T-helper 2 cell (primary cell): ENCODE measurements around the gene HNRNPM.
"Not testable (repeated sequence)": the region's sequence is repeated elsewhere in the genome, so short reads cannot be mapped to it uniquely, and the experiment has no call there.

Source experiments
- DNase-seq, 5 experiments: peaks; one replicate each; pipeline versions ENCODE4 v3.0.0 to v3.0.0-alpha.2; 2012 to 2022

HNRNPM gene

GRCh38 chr19:8429044-8429443, 15.7 kb upstream of the HNRNPM start:
- DNase-seq = no peak

DNA sequence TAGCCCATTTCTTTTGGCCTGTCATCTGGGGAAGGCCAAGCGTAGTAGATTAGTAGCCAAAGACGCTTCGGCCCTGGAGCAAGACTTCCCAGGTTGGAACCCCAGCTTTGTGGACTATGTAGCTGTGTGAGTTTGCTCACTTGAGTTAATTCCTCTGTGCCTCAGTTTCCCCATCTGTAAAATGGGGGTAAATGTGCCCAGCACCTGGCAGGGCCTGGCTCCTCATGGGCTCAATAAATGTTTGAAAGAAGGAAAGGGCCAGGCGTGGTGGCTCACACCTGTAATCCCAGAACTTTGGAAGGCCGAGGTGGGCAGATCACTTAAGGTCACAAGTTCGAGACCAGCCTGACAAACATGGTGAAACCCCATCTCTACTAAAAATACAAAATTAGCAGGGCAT, 14.9 kb upstream of the HNRNPM start:
- no peak for DNase-seq

DNA sequence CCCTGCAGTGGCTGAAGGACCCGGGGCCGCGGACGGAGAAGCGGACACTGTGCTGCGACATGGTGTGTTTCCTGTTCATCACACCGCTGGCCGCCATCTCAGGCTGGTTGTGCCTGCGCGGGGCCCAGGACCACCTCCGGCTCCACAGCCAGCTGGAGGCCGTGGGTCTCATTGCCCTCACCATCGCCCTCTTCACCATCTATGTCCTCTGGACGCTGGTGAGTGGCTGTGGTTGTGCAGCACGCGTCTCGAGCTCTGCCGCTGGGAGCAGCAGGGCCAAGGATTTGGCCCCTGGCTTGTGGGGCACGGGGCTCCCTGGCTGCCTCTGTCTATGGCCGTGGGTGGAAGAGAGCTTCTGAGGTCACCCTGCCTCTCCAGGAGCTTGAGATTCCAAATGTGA, 14.1 kb upstream of the HNRNPM start:
- DNase-seq = no peak

DNA sequence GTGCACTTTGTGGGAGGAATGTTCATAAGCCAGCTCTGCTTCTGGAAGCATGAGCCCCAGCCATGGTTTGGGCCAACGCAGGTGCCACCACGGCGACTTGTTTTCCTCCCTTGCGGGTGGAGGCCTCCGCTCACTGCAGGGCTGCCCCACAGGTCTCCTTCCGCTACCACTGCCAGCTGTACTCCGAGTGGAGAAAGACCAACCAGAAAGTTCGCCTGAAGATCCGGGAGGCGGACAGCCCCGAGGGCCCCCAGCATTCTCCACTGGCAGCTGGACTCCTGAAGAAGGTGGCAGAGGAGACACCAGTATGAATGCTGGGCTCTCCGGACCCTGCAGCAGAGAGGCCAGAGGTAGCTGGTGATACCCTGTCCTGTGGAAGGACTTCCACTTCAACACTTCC, 6.5 kb upstream of the HNRNPM start:
- DNase-seq = no peak

DNA sequence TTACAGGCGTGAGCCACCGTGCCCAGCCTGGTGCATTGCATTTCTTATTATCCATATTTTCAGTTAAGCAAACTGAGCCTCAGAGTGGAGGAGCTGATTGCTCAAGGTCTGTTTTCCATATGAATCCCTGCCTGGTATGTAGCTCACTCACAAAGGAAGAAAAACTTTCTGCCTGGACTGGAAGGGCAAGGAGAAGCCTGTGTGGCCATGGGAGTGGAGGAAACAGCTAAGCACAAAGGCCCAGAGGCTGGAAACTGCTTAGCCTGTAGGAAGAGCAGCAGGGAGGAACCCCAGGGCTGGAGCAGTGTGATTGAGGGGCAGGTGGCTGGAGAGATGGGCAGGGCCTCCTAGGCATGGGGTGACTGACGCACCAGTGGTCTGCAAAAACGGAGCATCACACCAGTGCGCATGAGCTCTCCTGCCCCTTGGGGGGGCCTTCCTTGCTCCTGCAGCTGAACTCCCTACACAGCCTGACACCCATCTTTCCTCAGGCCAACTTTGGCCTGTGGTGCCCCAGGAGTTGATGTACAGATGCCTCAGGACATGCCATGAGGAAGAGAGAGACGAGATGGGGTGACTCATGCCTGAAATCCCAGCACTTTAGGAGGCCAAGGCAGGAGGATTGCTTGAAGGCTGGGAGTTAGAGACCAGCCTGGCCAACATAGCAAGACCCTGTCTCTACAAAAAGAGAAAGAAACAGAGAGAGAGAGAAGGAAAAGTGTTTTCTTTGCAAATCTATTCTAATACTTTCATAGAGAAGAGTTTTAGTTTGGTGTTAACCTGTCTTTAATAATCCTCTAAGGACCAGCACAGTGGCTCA, 2.8 kb upstream of the HNRNPM start:
- DNase-seq = no peak

DNA sequence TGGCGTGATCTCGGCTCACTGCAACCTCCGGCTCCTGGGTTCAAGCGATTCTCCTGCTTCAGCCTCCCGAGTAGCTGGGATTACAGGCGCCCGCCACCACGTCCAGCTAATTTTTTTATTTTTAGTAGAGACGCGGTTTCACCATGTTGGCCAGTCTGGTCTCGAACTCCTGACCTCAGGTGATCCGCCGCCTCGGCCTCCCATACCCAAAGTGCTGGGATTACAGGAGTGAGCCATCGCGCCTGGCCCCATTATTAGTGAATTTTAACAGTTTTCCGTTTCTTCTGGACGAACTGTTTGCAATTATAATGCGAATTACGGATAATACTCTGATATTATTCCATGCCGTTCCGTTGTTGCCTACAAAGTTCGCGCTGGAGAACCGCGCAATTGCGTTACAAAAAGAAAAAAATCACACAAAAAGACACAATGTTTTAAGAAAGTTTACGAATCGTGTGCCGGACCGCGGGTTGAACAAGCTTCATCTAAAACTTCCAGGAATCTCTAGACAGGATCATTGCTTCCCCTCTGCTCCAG, 567 bp upstream of the HNRNPM start:
- DNase-seq = not testable (repeated sequence)

- peak; percentile 16 to 36 (median 31) for DNase-seq
Measured at GRCh38 chr19:8445488-8446001, 770 bp downstream of the HNRNPM start.

DNA sequence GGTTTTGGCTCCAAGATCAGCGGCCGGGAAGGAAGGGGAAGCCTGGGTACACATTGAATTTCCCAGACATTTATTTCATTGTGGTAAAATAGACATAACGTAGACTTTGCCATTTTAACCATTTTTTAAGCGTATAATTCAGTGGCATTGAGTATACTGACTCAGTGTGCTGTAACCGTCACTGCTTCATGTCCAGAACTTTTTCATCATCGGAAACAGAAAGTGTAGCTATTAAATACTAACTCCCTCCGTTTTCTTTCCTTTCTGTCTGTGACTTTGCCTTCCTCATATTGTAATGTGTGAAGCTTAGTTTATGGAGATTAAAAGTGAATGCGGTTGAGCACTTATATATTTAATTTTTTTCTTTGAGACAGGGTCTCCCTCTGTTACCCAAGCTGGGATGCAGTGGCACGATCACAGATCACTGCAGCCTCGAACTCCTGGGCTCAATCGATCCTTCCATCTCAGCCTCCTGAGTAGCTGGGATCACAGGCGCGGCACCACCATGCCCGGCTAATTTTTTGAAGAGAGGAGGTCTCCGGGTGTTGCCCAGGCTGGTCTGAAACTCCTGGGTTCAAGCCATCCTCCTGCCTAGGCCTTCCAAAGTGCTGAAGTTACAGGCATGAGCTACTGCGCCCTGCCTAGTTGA, 1.4 kb downstream of the HNRNPM start:
- DNase-seq = no peak

- peak in 1 of 5 experiments; percentile 40 for DNase-seq
Measured at GRCh38 chr19:8449830-8450229, 5.1 kb downstream of the HNRNPM start.

DNA sequence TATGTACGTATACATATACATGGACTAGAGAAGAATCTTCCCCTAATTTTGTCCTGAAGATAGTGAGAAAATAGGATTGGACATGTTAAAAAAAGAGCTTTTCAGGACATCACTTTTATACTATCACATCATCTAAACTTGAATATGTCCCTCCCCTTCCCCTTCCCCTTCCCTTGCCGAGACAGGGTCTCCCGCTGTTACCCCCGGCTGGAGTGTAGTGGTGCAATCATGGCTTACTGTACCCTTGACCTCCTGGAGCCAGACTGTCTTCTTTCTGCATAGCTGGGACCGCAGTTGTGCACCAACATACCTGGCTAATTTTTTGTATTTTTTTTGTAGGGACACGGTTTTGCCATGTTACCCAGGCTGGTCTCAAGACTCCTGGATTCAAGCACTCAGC, 6.6 kb downstream of the HNRNPM start:
- DNase-seq = no peak

DNA sequence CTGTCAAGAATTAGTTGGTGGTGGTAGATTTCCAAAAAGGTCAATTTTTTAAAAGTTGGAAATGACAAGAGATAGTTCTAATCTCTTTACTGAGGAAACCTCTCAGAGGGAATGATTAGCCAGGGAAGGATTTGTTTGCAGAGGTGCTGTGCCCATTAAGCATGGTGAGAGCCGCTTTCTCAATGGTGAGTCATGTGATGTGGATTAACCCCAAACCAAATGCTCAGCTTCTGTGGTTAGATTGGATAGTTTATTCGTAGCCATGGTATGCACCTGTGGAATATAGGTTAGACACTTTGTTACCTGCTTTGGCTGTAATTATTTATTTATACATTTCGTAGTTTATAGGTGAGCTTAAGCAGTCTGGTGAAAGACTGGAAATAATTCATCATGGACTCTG, 7.1 kb downstream of the HNRNPM start:
- no peak for DNase-seq

DNA sequence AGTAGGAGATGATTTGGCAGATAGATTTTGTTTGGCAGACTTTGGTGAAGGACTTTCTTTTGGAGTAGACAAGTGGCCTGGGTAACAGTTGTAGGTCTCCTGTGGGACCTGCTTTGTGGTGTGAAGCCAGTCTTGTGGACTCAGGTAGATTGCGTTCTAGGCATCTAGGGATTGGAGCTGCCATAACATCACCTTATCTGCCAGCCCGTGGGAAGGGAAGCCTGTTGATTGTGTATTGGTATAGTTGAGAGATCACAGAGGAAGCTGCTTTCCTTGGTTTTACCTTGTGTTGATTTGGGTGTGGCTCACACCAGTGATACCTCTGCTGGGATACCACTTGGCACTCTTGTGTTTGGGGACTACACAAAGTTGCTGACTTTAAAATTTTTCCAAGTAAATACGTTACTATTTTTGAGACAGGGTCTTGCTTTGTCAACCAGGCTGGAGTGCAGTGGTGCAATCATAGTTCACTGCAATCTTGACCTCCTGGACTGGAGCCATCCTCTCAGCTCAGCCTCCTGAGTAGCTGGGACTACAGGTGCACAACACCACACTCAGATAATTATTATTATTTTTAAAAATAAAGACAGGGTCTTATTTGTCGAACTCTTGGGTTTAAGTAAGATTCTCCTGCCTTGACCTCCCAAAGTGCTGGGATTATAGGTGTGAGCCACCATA, 7.8 kb downstream of the HNRNPM start:
- no peak for DNase-seq

DNA sequence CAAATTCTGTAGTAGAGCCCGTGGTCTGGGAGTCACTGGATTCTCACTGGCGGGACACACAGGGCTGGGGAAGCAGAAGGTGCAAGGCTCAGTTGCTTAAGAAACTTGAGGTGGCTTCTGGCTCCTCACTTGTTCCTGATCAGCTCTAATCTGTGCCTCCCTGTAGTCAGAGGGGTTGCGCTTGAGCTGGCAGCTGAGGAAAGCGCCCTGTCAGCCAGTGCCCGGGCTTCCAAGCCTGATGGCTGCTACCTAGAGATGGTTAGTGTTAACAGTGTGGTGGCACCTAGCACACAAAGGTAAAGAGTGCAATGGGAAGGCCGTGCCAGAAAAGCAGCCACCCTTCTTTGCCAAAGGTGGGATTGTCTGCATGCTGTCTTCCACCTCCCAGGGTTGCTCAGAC, 8.8 kb downstream of the HNRNPM start:
- DNase-seq = no peak

DNA sequence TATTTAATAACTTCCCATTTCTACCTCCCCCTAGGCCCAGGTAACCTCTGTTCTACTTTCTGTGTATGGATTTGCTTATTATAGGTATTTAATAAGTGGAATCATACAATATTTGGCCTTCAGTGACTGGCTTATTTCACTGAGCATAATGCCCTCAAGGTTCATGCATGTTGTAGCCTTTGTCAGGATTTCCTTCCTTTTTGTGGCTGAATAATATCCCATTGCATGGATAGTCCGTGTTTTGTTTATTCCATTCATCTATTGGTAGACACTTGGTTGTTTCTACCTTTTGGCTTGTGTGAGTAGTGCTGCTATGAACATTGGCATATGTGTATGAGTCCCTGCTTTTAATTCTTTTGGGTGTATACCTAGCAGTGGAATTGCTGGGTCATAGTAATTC, 9.4 kb downstream of the HNRNPM start:
- no peak for DNase-seq

- no peak for DNase-seq
Measured at GRCh38 chr19:8455018-8455417, 10.2 kb downstream of the HNRNPM start.

DNA sequence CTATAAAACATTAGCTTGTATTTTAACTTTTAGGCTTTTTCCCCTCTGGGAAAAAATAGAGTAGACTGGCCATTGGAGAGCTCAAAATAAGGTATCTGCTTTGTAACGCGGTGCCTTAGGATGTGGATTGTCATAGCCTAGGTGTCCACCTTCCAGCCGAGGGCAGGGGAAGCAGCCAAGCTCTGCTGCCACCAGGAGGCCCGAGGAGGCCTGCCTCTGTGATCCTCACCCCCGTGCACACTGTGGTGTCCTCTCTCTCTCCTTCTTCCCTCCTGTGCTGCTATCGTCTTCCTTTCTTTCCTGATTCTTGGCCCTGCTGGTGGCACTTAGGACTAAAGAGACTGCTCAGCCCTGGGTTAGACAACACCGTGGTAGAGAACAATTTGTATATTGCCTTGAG, 11.3 kb downstream of the HNRNPM start:
- DNase-seq = no peak

DNA sequence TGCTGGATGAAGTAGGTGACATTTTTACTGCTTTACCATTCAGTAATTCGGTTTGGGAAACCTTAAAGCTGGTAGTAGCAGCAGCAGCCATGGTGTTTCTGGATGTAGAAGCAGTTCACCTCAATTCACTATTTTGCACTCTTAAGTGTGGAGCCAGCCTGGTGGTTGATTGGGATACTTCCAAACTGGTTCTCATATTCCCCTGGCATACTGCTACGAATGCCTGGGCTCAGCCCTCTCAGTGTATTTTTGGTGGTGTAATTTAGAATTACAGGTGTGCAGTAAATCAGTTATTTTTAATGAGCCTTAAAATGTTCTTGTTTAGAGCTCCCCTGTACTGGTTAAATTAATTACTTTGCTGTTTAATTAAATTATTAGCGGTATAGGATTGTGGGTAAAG, 12.4 kb downstream of the HNRNPM start:
- DNase-seq = no peak

GRCh38 chr19:8457827-8458226, 13.1 kb downstream of the HNRNPM start:
- no peak for DNase-seq

DNA sequence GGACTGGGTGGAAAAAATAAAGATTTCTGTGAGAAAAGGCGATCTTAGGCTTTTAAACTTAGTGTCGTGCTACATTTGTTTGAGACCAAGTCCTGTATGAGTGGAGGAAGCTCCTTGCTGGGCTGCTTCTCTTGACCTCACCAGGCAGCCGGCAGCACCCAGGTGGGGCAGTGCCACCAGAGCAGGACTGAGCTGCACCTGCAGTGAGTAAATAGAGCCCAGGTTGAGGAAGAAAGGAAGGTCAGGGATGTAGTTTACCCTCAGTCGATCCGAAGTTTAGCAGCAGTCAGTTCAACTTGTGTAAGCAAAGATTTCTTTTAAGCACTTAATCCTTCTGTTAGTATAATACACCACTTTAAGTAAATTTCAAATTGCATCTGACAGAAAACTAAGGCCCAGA, 13.6 kb downstream of the HNRNPM start:
- DNase-seq = no peak

GRCh38 chr19:8459095-8459494, 14.3 kb downstream of the HNRNPM start:
- no peak for DNase-seq

GRCh38 chr19:8459520-8460270, 14.9 kb downstream of the HNRNPM start:
- no peak for DNase-seq

DNA sequence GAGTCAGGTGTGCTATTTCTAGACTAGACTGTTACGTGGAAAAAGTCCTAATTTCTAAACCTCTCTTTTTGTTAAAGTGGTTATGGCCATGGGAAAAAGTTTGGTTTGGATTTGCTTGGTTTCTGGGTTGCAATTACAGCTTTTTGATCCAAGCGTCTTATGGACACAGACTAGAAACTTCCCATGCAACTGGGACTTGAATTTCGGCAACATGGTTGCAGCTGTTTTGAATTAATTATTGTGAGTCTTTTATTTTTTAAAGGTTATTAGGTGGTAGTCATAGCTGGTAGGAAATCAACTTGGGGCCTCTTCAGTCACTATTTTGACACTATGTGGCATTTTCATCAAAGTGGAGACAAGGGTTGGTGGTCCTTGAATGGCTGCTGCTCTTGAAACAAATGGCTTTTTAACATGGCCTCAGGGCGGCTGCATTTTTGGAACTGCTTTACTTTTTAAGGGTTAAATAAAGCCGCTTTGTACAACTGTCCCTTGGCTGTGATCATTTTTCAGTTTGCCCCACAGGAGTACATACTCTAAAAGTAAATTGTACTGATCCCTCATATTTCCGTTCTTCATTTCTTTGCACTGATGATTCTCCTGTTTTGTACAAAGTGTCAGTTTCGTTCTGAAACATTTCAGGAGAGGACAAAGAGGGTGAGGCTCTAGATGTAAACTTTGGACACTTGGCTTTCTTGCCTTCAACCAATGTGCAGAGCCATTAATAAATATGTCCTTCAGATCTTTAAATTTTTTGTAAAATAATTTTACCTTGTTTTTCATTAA, 15.9 kb downstream of the HNRNPM start:
- DNase-seq = no peak
